Coronary artery (tissue), 2 donors: ENCODE data around the gene RFFL.
"Not testable (repeated sequence)": the region's sequence is repeated elsewhere in the genome, so short reads cannot be mapped to it uniquely, and the experiment has no call there.

ENCODE experiments used
- DNase-seq: peaks from one replicate; pipeline ENCODE4 v3.0.0-alpha.2; 2017; ENCODE audit warnings: low spot score
- H3K27ac ChIP-seq, 2 donors: fragments of 200-600 bp; sonication (generic); one replicate each; pipeline ENCODE4 v1.5.1; 2016 to 2019
- H3K4me3 ChIP-seq: fragments of 200-600 bp; sonication (generic); 2 replicates; pipeline ENCODE4 v1.5.1; 2016; ENCODE audit warnings: mild to moderate bottlenecking, moderate library complexity
- TF ChIP-seq, protein P1 (sequence below): fragments of 200-600 bp; sonication (generic); IDR thresholded peaks from one replicate; pipeline ENCODE4 v1.5.1; 2019; ENCODE audit warnings: antibody characterized with exemption

RFFL gene, protein sequence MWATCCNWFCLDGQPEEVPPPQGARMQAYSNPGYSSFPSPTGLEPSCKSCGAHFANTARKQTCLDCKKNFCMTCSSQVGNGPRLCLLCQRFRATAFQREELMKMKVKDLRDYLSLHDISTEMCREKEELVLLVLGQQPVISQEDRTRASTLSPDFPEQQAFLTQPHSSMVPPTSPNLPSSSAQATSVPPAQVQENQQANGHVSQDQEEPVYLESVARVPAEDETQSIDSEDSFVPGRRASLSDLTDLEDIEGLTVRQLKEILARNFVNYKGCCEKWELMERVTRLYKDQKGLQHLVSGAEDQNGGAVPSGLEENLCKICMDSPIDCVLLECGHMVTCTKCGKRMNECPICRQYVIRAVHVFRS

DNA sequence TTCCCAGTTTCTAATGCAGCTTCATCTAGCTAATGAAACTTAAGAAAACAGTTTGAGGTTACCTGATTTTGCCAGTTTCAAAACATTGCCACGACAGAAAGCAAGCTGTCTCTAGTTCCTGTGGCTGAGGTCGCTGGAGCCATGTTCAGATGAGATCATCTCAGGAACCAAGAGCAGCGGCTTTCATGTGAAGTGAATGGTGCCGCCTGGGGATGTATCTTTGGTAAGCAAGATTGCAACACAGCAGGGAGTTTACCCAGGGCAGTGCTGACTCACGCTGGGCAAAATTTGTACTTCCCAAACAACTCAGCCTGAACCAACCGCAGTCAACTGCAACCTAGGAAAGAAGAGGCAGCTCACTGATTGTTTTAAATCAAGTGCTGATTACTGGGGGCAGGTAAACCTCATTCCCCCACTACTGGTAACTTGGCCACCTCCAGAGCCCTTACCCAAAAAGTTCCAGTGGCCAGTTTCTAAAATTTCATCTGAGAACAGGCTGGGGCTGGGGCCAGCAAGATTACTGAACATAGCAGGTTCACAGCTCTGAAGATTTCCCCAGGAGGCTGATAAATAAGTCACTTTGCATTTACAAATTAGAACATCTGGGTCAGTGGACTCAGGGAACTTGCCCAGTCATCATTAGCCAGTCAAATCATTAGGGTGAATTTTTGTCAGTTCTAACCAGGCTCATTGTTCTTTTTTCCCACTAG, at the start of gene RFFL:
RFFL (minus strand) TSS at position 194 of the 710 bp plus-strand sequence. CDS start 37,154 bp downstream, outside the sequence.
- TF ChIP-seq, protein P1, sequence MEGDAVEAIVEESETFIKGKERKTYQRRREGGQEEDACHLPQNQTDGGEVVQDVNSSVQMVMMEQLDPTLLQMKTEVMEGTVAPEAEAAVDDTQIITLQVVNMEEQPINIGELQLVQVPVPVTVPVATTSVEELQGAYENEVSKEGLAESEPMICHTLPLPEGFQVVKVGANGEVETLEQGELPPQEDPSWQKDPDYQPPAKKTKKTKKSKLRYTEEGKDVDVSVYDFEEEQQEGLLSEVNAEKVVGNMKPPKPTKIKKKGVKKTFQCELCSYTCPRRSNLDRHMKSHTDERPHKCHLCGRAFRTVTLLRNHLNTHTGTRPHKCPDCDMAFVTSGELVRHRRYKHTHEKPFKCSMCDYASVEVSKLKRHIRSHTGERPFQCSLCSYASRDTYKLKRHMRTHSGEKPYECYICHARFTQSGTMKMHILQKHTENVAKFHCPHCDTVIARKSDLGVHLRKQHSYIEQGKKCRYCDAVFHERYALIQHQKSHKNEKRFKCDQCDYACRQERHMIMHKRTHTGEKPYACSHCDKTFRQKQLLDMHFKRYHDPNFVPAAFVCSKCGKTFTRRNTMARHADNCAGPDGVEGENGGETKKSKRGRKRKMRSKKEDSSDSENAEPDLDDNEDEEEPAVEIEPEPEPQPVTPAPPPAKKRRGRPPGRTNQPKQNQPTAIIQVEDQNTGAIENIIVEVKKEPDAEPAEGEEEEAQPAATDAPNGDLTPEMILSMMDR: no peak
- H3K27ac ChIP-seq: peak within 1 kb of the TSS; percentile 83
- H3K4me3 ChIP-seq: peak within 1 kb of the TSS; percentile 44
- peak; percentile 93 for DNase-seq

DNA sequence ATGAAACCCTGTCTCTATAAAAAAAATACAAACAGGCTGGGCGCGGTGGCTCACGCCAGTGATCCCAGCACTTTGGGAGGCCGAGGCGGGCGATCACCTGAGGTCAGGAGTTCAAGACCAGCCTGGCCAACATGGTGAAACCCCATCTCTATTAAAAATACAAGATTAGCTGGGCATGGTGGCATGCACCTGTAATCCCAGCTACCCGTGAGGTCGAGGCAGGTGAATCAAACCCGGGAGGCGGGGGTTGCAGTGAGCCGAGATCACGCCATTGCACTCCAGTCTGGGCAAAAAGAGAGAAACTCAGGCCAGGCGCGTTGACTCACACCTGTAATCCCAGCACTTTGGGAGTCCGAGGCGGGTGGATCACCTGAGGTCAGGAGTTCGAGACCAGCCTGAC, 47.3 kb upstream of the RFFL start:
- DNase-seq, H3K27ac ChIP-seq, H3K4me3 ChIP-seq: not testable (repeated sequence)

DNA sequence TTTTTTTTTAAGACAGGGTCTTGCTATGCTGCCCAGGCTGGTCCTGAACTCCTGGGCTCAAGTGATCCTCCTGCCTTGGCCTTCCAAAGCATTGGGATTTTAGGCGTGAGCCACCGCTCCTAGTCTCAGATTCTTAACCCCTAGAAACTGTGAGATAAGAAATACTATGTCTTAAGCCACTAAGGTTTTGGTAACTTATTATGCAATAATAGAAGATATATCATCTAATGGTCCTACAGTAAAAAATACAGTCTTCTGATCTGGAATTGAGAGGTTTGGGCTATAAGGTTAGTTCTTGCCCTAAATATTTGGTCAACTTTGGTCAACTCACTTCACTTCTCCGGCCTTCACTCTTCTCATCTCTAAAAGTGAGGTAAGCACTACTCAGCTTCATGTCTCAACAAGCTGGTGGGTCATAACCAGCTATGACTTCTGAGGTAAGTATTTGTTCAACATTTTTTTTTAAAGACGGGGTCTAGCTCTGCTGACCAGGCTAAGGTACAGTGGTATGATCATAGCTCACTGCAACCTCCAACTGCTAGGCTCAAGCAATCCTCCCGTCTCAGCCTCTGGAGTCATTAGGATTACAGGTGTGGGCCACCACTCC, 41.4 kb upstream of the RFFL start:
- no peak for DNase-seq
- no peak overlapping the region for H3K4me3 ChIP-seq
- H3K27ac ChIP-seq: no peak overlapping the region
- TF ChIP-seq, protein P1: no peak

DNA sequence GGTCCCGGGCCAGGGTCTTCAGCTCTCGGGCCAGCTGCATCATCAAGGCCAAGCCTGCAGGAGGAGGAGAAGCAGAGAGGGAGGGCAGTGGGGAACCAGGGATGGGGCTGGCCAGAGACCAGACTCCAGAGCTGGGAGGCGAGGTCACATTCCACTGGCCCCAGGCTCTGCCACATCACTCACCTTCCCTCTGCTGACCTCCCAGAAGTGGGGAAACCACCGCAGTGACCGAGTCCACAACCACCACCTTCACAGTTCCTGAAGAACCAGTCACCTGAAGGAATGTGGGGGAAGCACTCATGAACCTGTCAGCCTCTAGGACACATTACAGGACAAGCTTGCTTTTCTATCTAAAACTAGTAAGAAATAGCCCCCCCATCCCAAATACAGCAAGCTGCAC, 39.8 kb upstream of the RFFL start:
- no peak overlapping the region for H3K27ac ChIP-seq
- H3K4me3 ChIP-seq: no peak overlapping the region
- DNase-seq: no peak
- TF ChIP-seq, protein P1: no peak

DNA sequence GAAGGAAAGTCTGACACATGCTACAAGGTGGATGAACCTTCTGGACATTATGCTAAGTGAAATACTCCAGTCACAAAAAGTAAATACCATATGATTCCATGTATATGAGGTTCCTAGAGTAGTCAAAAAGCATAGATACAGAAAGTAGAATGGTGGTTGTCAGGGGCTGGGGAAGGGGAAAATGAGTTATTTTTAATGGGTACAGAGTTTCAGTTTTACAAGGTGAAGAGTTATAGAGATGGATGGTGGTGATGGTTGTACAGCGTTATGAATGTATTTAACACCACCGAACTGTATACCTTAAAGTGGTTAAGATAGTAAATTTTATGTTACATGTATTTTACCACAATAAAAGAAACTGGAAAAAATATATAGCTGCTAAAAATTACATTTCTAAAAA, 38.2 kb upstream of the RFFL start:
- Histone ChIP-seq H3K4me3 (no peak overlapping the region), H3K27ac (no peak overlapping the region)
- TF ChIP-seq, protein P1: no peak
- no peak for DNase-seq

DNA sequence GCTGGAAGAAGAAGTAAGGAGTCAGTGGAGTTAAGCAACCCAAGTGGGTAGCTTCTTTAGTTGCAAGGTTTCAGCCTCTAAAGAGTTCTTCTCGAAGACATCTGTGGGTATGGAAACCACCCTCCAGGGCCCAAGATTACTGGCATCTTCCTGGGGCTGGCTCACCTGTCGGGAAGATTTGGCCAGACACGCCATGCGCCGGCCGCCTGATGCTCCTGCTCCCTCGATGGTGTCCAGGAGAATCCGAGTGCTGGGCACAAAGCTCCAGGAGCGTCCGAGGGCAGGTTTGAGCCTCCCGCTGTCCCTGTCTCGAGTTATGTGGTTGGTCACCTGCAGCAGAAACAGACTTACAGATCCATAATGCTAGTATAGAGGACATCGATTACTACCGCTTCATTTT, 37.5 kb upstream of the RFFL start:
- no peak for DNase-seq
- TF ChIP-seq, protein P1: no peak
- no peak overlapping the region for H3K4me3 ChIP-seq
- H3K27ac ChIP-seq: no peak overlapping the region

DNA sequence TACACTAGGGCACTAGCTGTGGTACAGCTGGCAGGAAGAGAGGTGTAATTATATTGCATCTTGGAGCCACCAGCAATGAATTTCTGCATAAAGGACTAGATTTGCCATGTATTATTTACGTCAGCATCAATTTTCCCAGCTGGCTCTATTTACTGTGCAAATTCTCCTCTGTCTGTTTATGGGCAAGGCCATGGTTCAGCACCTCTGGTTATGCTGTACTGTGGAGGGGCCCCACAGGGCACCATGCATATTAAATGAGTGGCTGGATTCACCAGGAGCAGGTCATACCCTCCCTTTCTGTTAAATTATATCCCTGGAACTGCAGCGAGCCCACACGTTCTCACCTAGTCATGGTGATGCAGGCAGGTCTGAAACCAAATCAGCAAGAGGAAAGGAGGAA, 36.4 kb upstream of the RFFL start:
- TF ChIP-seq, protein P1: no peak
- no peak for DNase-seq

More for the DNA sequence above, 36.4 kb upstream of the RFFL start:
- Histone ChIP-seq H3K4me3 (no peak overlapping the region), H3K27ac (no peak overlapping the region)
